Activated T-cell treated with anti-CD3 and anti-CD28 coated beads, Interleukin-2, amount 50 U/mL, for 48 hours (primary cell): ENCODE results near the gene ADPRS.

Experiments
- DNase-seq, 2 experiments: peaks; one replicate each; pipeline ENCODE4 v3.0.0-alpha.2; 2020

ADPRS gene

DNA sequence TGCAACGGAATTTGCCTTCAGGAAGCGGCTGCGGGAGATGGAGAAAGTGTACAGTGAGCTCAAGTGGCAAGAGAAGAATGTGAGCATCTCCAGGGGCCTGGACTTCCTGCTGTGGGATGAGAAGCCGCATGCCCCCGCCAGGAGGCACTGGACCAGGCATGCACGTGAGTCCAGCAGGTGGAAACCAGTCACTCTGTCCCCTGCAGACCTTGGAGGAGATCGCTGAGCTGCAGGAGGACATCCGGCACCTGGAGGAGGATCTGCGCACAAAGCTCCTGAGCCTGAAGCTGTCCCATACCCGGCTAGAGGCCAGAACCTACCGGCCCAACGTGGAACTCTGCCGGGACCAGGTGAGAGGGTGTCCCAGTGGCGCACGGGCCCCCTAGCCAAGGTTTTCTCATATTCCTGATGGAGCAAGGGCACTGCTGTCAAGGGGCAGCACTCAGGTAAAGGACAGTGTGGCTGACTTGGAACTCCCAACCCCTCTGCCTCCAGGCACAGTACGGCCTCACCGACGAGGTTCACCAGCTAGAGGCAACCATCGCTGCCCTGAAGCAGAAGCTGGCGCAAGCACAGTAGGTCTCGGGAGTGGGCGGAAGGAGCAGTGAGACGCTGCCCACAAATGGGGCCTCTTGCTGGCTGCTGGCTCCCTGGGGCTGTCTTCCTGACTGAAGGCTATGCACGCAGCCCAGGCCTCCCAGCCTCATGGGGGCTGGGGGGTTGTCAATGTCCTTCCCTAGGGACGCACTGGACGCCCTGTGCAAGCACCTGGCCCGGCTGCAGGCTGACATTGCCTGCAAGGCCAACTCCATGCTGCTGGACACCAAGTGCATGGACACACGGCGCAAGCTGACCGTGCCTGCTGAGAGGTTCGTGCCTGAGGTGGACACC lies 1.2 kb upstream of the ADPRS start:
- peak; percentile 16 to 17 for DNase-seq

DNA sequence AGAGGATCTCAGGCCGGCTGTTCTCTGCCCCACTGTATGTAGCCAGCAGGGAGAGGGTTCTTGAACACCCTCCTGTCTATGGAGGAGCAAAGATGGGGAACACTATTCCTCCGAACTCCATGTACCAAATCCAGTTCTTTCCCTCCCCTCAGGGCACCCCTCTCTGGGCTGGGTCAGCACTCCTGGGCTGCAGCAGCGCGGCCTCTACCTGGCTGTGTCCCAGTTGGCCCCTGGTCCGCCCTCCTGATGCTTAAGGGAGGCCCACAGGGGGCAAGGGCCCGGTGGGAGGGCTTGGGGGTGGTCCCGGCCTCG lies 471 bp upstream of the ADPRS start:
- DNase-seq, result no peak

- peak in 1 of 2 experiments; percentile 37 for DNase-seq
Observed at GRCh38 chr1:36089393-36090121, 865 bp downstream of the ADPRS start.

DNA sequence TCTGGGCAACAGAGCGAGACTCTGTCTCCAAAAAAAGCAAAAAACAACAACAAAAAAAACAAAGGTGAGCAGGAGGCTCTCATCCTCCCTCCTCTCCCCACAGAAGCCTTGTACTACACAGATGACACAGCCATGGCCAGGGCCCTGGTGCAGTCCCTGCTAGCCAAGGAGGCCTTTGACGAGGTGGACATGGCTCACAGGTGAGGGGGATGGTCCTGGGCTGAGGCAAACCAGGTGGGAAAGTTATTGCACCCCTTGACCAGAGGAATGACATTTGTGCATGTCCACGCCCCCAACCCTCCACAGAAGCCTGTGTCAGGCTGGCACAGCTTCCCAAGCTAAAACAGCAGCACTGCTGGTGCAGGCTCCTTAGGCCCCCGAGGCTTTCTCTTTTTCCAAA lies 2.4 kb downstream of the ADPRS start:
- no peak for DNase-seq

- DNase-seq, result no peak
Observed at GRCh38 chr1:36091698-36092097, 3.0 kb downstream of the ADPRS start.

DNA sequence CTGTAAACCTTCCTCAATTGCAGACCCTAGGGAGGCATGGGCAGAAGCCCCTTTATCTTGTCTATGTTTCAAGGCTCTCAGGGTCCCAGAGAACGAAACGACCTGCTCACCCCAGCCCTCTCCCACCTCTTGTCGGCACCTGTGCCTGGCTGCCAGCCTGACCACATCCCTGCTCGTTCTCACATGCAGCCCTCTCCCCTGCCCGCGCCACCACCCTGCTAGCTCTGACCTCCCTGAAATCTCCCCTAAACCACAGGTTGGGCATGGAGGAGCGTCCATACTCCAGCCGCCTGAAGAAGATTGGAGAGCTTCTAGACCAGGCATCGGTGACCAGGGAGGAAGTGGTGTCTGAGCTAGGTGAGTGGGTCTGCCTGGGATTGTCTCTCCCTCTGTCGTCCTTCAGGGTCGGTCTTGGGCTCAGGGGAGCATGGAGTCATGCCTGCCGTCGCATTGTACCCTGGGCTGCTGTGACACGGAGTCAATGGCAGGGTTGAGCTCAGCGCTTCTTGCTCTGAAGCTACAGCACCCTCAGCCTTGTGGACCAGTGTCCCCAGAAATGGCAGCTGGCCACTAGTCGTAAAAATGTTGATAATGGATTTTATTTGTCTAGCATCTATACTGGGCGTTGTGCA lies 3.6 kb downstream of the ADPRS start:
- no peak for DNase-seq

- no peak for DNase-seq
Observed at GRCh38 chr1:36092798-36093185, 4.1 kb downstream of the ADPRS start.

GRCh38 chr1:36093226-36093625 lies 4.5 kb downstream of the ADPRS start:
- no peak for DNase-seq

- DNase-seq, result no peak
Observed at GRCh38 chr1:36093929-36094328, 5.2 kb downstream of the ADPRS start.

DNA sequence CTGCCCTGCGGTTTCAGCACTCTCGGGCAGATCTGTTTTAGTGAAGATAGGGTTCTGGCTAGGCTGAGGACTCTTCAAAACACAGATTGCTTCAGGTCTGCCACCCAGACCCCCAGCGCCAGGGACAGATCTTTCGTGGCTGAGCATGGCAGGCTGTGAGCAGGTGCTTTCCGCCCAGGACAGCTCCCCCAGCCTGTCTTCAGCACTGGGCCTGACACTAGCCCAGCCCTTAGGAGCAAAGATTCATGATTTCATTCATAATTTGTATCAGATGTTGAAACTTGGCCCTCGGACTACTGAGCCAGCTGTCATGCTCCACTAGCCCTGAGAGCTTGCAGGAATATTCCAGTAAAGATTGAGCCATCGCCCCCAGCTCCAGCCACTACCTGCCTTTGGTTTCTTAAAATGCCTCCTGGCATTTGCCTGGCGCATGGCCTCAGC lies 5.9 kb downstream of the ADPRS start:
- DNase-seq, result no peak

- DNase-seq, result no peak
Observed at GRCh38 chr1:36095760-36096405, 7.2 kb downstream of the ADPRS start.

DNA sequence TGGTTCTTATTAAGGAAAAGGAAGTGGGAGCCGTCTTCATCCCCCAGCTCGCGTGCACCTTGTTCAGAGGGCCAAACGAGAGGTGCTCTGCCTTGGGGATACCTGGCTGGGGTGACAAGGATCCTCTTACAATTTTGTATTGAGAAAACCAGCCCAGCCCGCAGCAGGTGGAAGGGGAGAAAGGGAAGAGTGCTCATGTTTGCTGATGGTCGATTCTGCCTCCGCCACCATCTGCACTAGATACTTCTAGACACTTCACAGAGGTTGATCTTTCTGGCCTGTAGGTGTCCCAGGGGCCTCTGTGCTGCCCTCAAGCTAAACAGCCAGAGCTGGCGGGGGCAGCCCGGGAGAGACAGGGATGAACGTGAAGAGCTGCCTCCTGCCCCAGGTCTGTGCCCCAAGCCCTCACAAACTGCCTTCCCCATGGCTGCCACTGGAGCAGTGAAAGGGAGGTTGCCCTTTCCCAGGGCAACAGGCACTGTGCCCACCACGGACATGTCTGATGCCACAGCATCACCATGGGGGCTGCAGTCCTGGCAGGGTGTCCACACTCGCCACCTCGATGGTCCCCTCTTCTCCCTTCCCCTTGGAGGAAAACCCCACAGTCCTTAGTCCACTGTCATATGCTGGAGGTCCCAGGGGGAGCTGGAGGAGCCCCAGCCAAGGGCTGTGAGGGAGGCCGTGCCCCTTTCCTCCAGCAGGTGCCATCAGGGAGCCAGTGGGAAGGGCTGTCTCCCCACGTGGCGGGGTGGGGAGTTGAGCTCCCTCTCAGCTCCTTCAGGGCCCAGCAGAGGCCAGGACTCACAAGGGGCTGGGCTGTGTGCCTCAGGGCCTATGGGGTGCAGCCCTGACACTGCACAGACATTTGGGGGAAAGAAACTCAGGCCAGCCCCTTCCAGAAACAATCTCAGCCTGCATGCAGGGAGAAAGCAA lies 8.1 kb downstream of the ADPRS start:
- DNase-seq, result peak in 1 of 2 experiments; percentile 37

GRCh38 chr1:36097693-36098585 lies 9.2 kb downstream of the ADPRS start:
- DNase-seq, result no peak

- no peak for DNase-seq
Observed at GRCh38 chr1:36098650-36099365, 10.1 kb downstream of the ADPRS start.

DNA sequence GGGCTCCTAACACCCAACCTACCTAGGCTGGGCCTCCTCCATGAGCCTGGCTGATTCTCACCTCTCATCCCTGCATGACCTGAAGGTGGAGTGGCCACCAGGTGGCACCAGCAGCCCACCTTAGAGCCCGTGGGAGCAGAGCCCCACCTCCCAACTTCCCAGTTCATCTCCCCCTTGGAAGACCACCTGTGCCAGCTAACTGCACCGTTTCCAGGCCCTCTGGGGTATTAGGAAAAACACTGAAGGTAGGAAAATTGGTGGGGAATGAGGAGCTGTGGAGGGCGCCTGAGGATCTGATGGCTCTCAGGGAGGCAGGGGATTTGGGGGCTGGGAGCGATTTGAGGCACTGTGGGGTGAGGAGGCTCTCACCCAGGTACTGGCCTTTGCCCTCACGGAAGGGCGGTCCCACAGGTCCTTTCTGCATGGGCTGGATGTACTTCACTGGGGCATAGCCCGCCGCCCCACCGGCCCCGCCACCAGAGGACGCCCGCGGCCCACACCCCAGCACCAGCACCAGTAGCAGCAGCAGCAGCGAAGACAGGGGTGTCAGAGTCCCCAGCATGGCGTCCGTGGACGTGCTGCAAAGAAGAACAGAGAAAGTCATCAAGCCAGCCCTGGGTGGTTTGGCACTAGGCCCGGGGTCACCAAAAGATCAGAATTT lies 11.1 kb downstream of the ADPRS start:
- DNase-seq, result peak; percentile 87

GRCh38 chr1:36100376-36100775 lies 11.7 kb downstream of the ADPRS start:
- DNase-seq, result no peak

- no peak for DNase-seq
Observed at GRCh38 chr1:36101546-36101945, 12.9 kb downstream of the ADPRS start.

GRCh38 chr1:36106269-36106668 lies 17.6 kb downstream of the ADPRS start:
- no peak for DNase-seq

DNA sequence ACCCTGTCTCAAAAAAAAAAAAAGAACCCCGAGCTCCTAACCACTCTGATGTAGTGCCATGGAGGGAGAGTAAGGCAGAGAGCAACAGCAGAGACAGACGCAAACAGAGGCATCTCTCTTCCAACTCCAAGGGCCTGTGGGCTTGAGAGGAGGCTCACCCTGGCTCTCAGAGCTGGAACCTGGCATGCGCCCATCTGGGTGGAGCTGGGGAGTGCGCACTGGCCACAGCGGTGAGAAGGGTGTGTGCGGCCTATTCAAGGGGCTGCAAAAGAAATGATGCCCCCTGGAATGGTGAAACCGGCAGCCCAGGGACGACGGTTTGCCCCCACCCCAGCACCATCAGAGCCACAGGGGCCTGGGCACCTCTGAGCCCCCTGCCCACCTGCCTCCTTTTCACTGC lies 18.7 kb downstream of the ADPRS start:
- no peak for DNase-seq

GRCh38 chr1:36108314-36108713 lies 19.6 kb downstream of the ADPRS start:
- no peak for DNase-seq
